GM23248 (cell line): ENCODE data around the gene PRSS58. TPM values are rescaled to one million over a fixed set of nuclear protein-coding genes. Genes with fewer than 3 reads are reported as not detected.

ENCODE experiments used
- DNase-seq: peaks from one replicate; pipeline ENCODE4 v3.0.0-alpha.2; 2015
- H2AFZ ChIP-seq: fragments of 200-600 bp; sonication (generic); 2 replicates; pipeline ENCODE4 v1.6.1; 2016; ENCODE audit warnings: antibody characterized with exemption
- H3F3A ChIP-seq: fragments of 200-600 bp; sonication (generic); 2 replicates; pipeline ENCODE4 v1.6.1; 2016; ENCODE audit warnings: mild to moderate bottlenecking, antibody characterized with exemption, mixed run types; ENCODE audit not compliant: insufficient read depth
- H3K27ac ChIP-seq: fragments of 200-600 bp; sonication (generic); 2 replicates; pipeline ENCODE4 v1.5.1; 2016; ENCODE audit warnings: mild to moderate bottlenecking
- H3K27me3 ChIP-seq: fragments of 200-600 bp; sonication (generic); replicated peaks from 2 replicates; pipeline ENCODE4 v1.6.1; 2016; ENCODE audit warnings: mild to moderate bottlenecking; ENCODE audit not compliant: insufficient read depth
- H3K36me3 ChIP-seq: fragments of 200-600 bp; sonication (generic); 2 replicates; pipeline ENCODE4 v1.6.1; 2016; ENCODE audit warnings: low read depth, mild to moderate bottlenecking
- H3K4me1 ChIP-seq: fragments of 200-600 bp; sonication (generic); 2 replicates; pipeline ENCODE4 v1.6.1; 2016; ENCODE audit warnings: mild to moderate bottlenecking; ENCODE audit not compliant: insufficient read depth
- H3K4me2 ChIP-seq: fragments of 200-600 bp; sonication (generic); one replicate; pipeline ENCODE4 v1.6.1; 2016; ENCODE audit warnings: mild to moderate bottlenecking; ENCODE audit not compliant: unreplicated experiment
- H3K4me3 ChIP-seq: fragments of 200-600 bp; sonication (generic); 2 replicates; pipeline ENCODE4 v1.5.1; 2016; ENCODE audit warnings: mild to moderate bottlenecking
- H3K79me2 ChIP-seq: fragments of 200-600 bp; sonication (generic); 2 replicates; pipeline ENCODE4 v1.6.1; 2016; ENCODE audit warnings: mild to moderate bottlenecking; ENCODE audit not compliant: insufficient read depth
- H3K9ac ChIP-seq: fragments of 200-600 bp; sonication (generic); 2 replicates; pipeline ENCODE4 v1.6.1; 2016; ENCODE audit warnings: mild to moderate bottlenecking
- H3K9me2 ChIP-seq: fragments of 200-600 bp; sonication (generic); 2 replicates; pipeline ENCODE4 v1.6.1; 2016; ENCODE audit warnings: mixed run types, mild to moderate bottlenecking, moderate library complexity; ENCODE audit not compliant: insufficient read depth
- H3K9me3 ChIP-seq: fragments of 200-600 bp; sonication (generic); one replicate; pipeline ENCODE4 v1.6.1; 2017; ENCODE audit warnings: low read depth
- H4K20me1 ChIP-seq: fragments of 200-600 bp; sonication (generic); 2 replicates; pipeline ENCODE4 v1.6.0; 2016; ENCODE audit not compliant: insufficient read depth
- EZH2 ChIP-seq: fragments of 200-600 bp; sonication (generic); IDR thresholded peaks from 2 replicates; pipeline ENCODE4 v1.6.1; 2018; ENCODE audit warnings: antibody characterized with exemption, mild to moderate bottlenecking; ENCODE audit not compliant: insufficient read depth, poor library complexity, severe bottlenecking
- EZH2phosphoT487 ChIP-seq: fragments of 200-600 bp; sonication (generic); IDR thresholded peaks from 2 replicates; pipeline ENCODE4 v1.6.1; 2018; ENCODE audit warnings: antibody characterized with exemption, moderate library complexity, mild to moderate bottlenecking, low read depth; ENCODE audit not compliant: insufficient read depth
- WGBS, 2 experiments: methylation state at CpG; one replicate each; pipeline ENCODE4 v1.1.6; 2015 to 2017; ENCODE audit warnings: low lambda C conversion rate in 2 of 2, low coverage in 1 of 2; ENCODE audit errors: missing lambda C conversion rate in 2 of 2; 5-methylcytosine and 5-hydroxymethylcytosine counted together
- in situ Hi-C: fragments of 300-500 bp; cut with MboI; formaldehyde crosslinking; loops from 2 replicates; pipeline ENCODE4 v1.15.0; 2020
- polyA plus RNA-seq: library from polyadenylated mRNA; unstranded; fragments of >200 nt; fragmentation: Nextera tagmentation; extraction: Ambion mirVana; gene quantifications from 2 replicates; pipeline ENCODE4 v1.2.1, GENCODE V29; 2016
- total RNA-seq: library from RNA; depleted of rRNA; stranded (reverse); fragments of >200 nt; shearing (Covaris generic); gene quantifications from 2 replicates; pipeline ENCODE4 v1.2.3, GENCODE V29; 2014

Gene PRSS58
- total and polyA plus RNA-seq, 2 experiments from 2014 or later: not detected

DNA sequence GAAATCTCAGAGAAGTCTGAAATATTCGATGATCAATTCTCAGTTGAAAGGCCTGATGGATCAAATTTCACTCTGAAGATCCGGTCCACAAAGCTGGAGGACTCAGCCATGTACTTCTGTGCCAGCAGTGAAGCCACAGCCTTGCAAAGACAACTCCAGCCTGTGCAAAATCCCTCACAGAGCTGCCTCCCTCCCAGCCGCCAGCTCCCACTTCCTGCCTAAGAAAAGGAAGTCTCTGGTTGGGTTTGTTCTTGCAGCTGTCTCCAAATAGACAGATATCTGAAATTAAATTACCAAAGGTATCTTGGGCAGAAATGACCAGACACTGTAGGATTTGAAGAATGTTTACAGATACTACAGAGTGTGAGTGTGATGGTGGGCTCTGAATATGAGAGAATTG lies 43.4 kb upstream of the PRSS58 start:
- no peaks in the 10 kb centered on the region for H3K36me3 ChIP-seq
- H3F3A ChIP-seq: no peaks in the 10 kb centered on the region
- no peaks in the 10 kb centered on the region for H3K79me2 ChIP-seq
- no peak for DNase-seq
- no peaks in the 10 kb centered on the region for H4K20me1 ChIP-seq
- in situ Hi-C loops: no loop called here
- H3K9me2 ChIP-seq: no peaks in the 10 kb centered on the region
- H3K4me3 ChIP-seq: no peak overlapping the region
- H3K27me3 ChIP-seq: peaks cover 39% of the 10 kb centered on the region
- H3K4me1 ChIP-seq: no peaks in the 10 kb centered on the region
- TF ChIP-seq EZH2phosphoT487: no peak
- TF ChIP-seq EZH2: no peak
- no peak overlapping the region for H3K4me2 ChIP-seq
- 1 to 6% methylated on average over 3 of the region's 3 CpGs for WGBS, 2 experiments
- H2AFZ ChIP-seq: no peak overlapping the region
- H3K9ac ChIP-seq: no peak overlapping the region
- H3K9me3 ChIP-seq: no peaks in the 10 kb centered on the region
- H3K27ac ChIP-seq: no peak overlapping the region

DNA sequence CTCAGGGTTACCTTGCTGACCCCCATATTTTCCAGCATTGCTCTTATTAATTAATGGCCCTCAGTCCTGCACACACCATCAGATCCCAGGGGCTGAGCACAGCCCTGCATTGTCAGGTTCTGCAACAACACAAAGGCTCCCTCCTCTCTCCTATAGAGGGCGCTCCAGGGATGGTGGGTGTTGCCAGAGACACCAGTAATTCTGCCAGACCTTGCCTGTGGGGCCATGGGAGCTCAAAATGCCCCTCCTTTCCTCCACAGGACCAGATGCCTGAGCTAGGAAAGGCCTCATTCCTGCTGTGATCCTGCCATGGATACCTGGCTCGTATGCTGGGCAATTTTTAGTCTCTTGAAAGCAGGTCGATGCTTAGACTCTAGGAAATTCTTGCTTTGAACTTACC lies 42.8 kb upstream of the PRSS58 start:
- Histone ChIP-seq H3K27me3 (peaks cover 39% of the 10 kb centered on the region), H3F3A (no peaks in the 10 kb centered on the region), H4K20me1 (no peaks in the 10 kb centered on the region), H3K9me2 (no peaks in the 10 kb centered on the region), H3K4me3 (no peak overlapping the region), H3K27ac (no peak overlapping the region), H3K9me3 (no peaks in the 10 kb centered on the region), H3K9ac (no peak overlapping the region), H2AFZ (no peak overlapping the region), H3K36me3 (no peaks in the 10 kb centered on the region), H3K4me2 (no peak overlapping the region), H3K79me2 (no peaks in the 10 kb centered on the region), H3K4me1 (no peaks in the 10 kb centered on the region)
- TF ChIP-seq EZH2: no peak
- TF ChIP-seq EZH2phosphoT487: no peak
- no peak for DNase-seq
- 3 to 16% methylated on average over 3 of the region's 3 CpGs for WGBS, 2 experiments
- in situ Hi-C loops: no loop called here

DNA sequence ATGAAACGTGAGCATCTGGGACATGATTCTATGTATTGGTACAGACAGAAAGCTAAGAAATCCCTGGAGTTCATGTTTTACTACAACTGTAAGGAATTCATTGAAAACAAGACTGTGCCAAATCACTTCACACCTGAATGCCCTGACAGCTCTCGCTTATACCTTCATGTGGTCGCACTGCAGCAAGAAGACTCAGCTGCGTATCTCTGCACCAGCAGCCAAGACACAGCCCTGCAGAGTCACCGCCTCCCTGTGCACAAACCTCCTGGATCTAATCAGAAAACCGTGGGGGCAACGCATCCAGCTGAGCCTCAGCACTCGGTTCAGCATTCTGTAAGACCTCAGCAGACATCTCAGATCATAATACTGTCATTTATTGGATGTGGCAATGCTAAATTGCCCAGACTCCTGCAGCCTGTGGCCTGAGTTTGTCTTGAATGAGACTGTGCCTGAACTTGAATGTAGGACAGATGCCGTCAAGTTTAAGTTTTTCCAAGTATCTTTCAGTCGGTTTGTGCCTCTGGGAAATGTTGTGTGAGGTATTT lies 41.5 kb upstream of the PRSS58 start:
- Histone ChIP-seq H3K36me3 (no peaks in the 10 kb centered on the region), H4K20me1 (no peaks in the 10 kb centered on the region), H3K9me2 (no peaks in the 10 kb centered on the region), H2AFZ (no peak overlapping the region), H3K9ac (no peak overlapping the region), H3K27me3 (peaks cover 35% of the 10 kb centered on the region), H3K4me1 (no peaks in the 10 kb centered on the region), H3K79me2 (no peaks in the 10 kb centered on the region), H3K9me3 (no peaks in the 10 kb centered on the region), H3K27ac (no peak overlapping the region), H3F3A (no peaks in the 10 kb centered on the region), H3K4me3 (no peak overlapping the region), H3K4me2 (no peak overlapping the region)
- in situ Hi-C loops: no loop called here
- WGBS, 2 experiments: 2 to 3% methylated on average over 10 of the region's 10 CpGs
- no peak for TF ChIP-seq EZH2
- TF ChIP-seq EZH2phosphoT487: no peak
- no peak for DNase-seq

DNA sequence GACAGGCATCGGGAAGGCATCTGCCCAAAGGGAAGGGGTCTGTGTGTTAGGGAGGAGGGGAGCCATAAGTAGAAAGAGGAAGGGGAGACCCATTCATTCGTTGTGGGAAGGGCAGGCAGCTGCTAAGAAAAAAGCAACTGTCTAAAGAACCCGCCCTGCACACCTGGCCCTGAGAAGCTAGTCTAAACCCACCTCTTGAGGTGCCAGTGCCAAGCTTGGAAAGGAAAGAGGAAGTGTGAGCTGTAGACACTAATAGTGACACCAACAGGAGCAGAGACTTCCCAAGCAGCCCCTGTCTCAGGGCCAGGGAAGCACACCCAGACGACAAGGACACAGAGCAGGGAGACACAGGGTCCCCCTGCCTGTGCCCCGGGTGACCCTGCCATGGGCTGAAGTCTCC lies 40.8 kb upstream of the PRSS58 start:
- no peaks in the 10 kb centered on the region for H4K20me1 ChIP-seq
- H3K9ac ChIP-seq: no peak overlapping the region
- no peaks in the 10 kb centered on the region for H3K9me2 ChIP-seq
- no peaks in the 10 kb centered on the region for H3F3A ChIP-seq
- no peak overlapping the region for H3K4me2 ChIP-seq
- no peaks in the 10 kb centered on the region for H3K36me3 ChIP-seq
- in situ Hi-C loops: no loop called here
- no peaks in the 10 kb centered on the region for H3K4me1 ChIP-seq
- no peak for DNase-seq
- TF ChIP-seq EZH2: no peak
- no peaks in the 10 kb centered on the region for H3K79me2 ChIP-seq
- H3K9me3 ChIP-seq: no peaks in the 10 kb centered on the region
- no peak overlapping the region for H2AFZ ChIP-seq
- WGBS, 2 experiments: 7 to 14% methylated on average over 5 of the region's 5 CpGs
- H3K4me3 ChIP-seq: no peak overlapping the region
- peaks cover 33% of the 10 kb centered on the region for H3K27me3 ChIP-seq
- no peak overlapping the region for H3K27ac ChIP-seq

DNA sequence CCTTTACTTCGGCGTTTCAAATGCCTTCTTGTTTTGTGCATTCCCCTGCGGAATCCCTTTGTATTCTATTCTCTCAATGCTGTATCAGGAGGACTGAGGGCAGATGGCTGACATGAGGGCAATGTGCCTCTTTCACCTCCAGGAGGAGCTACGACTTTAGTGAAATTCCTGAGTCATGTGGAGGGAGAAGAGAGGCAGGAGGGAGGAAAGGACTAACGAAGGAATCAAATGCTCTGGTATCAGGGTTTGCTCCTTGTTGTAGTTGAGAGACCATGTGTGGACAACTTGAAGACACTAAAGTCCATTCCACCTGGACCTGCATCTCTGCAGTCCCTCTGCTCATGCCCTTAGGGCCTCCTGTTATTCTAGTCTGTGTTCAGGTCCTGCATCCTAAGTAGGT lies 40.2 kb upstream of the PRSS58 start:
- Histone ChIP-seq H3K9me3 (no peaks in the 10 kb centered on the region), H3K4me1 (no peaks in the 10 kb centered on the region), H3K27me3 (peaks cover 28% of the 10 kb centered on the region), H3K36me3 (no peaks in the 10 kb centered on the region), H3K4me2 (no peak overlapping the region), H4K20me1 (no peaks in the 10 kb centered on the region), H3F3A (no peaks in the 10 kb centered on the region), H3K9me2 (no peaks in the 10 kb centered on the region), H3K4me3 (no peak overlapping the region), H3K27ac (no peak overlapping the region), H3K79me2 (no peaks in the 10 kb centered on the region), H3K9ac (no peak overlapping the region), H2AFZ (no peak overlapping the region)
- TF ChIP-seq EZH2phosphoT487: no peak
- no peak for TF ChIP-seq EZH2
- in situ Hi-C loops: no loop called here
- WGBS, 2 experiments: 18 to 21% methylated on average over 5 of the region's 5 CpGs
- peak; percentile 49 for DNase-seq
